Activated CD4-positive, CD25-positive, alpha-beta regulatory T cell treated with anti-CD3 and anti-CD28 coated beads, Interleukin-2, amount 50 U/mL, for 72 hours (primary cell): ENCODE data around the gene E2F1.
"Not testable (repeated sequence)": the region's sequence is repeated elsewhere in the genome, so short reads cannot be mapped to it uniquely, and the experiment has no call there.

ENCODE experiments used
- DNase-seq: peaks from one replicate; pipeline ENCODE4 v3.0.0; 2021

The E2F1 gene

DNA sequence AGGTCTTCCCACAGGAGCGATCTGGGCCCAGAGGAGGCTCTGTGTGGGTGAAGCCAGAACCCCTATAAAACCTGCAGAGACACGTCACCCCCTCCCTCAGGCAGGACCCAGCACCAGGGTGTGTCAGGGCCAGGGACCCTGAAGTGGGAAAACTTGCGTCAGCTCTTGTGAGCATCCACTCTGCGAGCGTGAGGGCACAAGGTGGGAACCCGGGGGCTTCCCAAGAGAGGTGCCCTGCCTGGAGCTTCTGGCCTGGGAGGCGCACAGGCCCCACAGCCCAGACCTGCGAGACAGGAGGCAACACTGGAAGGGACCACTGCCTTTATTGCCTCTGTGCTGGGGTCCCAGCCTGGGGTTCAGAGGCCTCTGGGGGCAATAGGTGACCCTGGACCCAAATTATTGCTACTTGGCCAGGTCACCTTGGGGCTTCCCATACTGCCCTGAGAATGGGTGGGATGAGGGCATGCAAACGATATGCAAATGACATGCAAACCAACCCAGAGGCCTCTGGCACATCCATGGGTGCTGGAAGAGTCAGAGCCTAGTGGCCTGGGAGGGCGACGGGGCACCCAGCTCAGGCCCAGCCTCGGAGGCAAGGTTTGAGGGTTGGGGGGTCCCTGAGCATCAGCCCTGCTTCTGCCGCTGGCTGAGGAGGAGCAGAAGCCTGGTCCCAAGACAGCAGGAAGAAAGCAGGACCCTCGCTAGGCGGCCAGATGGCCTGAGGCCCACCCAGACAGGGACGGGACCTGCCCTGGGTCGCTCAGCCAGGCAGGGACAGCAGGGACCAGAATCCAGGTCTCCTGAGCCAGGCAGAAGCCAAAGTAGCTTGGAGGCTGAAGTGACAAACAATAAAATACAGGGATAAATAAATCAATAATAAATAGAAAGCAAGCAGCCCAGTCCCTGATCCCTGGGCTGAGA lies 29.1 kb downstream of the E2F1 start:
- DNase-seq, result no peak

GRCh38 chr20:33656010-33656782 lies 30.0 kb downstream of the E2F1 start:
- DNase-seq, result no peak

DNA sequence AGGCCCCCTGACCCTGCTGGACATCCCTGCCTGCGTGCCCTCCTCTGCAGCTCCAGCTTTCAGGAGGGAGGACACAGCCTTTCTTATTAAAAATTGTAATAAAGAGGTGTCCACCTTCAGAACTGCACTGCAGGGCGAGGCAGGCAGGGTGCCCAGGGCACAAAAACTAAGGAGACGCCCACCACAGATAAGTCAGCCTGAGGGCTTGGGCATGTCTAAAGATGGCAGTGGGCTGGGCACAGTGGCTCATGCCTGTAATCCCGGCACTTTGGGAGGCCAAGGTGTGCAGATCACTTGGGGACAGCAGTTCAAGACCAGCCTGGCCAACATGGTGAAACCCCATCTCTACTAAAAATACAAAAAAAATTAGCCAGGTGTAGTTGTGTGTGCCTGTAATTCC lies 31.0 kb downstream of the E2F1 start:
- no peak for DNase-seq

GRCh38 chr20:33654680-33655161 lies 31.5 kb downstream of the E2F1 start:
- no peak for DNase-seq

- no peak for DNase-seq
Observed at GRCh38 chr20:33653900-33654596, 32.1 kb downstream of the E2F1 start.

DNA sequence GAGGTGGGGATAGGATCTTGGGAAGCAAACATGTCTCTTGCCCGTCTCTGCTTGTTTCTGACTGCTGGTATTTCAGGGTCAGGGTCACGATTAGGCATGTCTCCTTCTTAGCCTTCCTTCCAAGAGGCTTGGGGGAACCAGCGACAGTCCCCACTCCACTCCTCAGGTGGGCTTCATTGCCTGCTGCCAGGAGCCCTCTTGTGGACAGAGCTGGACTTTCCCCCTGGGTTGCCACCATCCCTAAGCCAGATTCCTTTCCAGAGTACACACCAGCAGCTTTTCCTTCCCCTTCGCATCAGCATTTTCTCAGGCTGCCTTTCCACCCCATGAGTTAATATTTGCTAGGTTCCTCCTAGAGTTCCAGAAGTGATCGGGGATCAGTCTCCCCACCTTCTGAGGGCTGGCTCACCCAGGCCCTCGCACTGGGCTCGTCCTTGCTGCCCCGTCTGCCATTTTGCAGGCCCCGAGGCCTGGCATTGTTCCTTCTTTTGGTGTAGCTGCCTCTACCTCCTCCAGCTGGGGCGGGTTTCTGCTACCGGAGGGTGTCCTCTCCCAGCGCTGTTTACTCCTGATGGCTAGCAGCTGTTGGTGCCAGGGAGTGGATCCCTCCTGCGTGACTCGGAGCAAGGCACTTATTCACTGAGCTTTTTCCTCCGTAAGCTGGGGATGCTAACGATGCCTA lies 32.8 kb downstream of the E2F1 start:
- DNase-seq, result no peak

GRCh38 chr20:33651562-33652048 lies 34.6 kb downstream of the E2F1 start:
- DNase-seq, result no peak

GRCh38 chr20:33650753-33651561 lies 35.2 kb downstream of the E2F1 start:
- no peak for DNase-seq

GRCh38 chr20:33650111-33650752 lies 36.0 kb downstream of the E2F1 start:
- no peak for DNase-seq

DNA sequence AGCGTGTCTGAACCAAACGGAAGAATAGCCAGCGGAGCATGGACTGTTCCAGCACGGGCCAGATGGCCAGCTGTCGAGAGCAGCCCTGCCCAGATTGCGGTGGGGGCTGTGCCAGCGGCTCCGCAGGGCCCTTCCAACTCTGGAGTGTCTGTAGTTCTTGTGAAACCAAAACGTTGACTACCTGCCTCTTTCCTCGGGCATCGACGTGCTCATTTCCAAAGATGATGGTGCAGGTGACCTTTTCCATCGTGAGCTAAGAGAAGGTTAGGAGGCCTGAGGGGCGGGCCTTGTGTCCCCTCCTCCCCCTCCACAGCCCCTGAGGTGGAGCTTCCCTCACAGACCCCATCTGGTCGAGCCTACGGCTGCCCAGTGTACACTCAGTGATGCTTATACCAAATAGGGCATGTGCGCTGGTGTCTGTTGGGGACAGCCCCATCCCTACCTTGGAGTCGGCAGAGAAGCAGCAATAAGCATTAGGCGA lies 36.9 kb downstream of the E2F1 start:
- DNase-seq, result no peak

DNA sequence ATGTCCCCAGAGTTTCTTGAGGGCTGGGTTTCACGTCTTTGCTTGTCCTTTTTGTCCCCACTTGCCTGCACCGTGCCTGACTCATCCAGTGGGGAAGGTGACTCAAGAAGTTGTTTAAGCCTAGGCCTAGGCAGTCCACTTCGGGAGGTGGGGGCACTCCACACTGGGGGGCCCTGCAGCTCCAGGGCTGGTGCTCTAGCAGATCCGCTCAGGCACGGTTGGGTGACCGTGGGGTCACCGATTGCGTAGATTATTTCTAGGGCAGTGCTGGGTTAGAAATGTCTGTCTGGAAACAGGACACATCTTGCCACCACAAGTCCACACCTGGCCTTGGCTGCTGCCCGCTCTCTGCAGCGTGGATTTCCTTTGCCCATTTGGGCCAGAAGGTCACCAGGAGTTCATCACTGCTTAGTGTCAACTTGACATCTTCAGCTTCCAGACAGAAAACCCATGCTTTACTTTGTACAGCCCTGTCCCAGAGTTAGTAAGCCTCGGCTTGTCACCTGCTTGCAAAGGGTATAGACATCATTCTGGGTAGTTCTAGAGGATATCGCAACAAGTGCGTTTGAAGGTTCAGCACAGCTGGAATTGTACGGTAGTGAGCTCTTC lies 37.7 kb downstream of the E2F1 start:
- no peak for DNase-seq

DNA sequence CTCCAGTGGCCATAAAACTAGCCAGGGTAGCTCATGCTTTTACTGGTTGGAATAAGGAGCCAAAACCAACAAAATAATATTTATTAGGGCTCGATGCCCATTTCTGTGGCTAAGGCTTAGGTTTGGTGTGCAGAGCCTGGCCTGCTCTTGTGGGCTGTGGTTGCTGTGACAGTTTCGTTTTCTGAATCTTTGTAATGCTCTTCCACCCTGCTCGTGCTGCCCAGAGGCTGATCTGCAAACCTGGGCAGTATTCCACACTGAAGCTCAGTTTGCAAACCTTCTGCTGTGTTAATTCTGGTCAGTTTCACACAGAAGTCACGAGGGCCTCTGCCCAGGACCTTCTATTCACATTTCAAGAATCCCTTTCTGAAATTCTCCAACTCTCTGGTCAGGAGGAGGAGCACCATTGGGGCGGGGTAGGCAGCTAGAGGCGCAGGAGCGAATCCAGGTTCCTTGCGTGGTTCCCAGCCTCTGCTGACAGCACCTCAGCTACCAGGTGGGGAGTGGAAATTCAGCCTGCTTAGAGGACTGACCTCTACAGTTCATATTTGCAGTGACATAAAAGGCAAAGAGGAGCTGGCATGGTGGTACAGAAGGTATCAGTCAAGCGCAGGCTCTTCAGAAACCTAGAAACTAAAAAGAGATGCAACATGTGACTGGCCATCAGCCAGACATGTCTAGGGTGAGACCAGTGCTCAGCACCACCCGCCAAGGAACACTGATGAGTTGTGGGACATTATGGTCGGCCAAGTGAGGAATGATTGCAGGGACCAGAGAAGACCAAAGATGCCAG lies 38.4 kb downstream of the E2F1 start:
- no peak for DNase-seq

DNA sequence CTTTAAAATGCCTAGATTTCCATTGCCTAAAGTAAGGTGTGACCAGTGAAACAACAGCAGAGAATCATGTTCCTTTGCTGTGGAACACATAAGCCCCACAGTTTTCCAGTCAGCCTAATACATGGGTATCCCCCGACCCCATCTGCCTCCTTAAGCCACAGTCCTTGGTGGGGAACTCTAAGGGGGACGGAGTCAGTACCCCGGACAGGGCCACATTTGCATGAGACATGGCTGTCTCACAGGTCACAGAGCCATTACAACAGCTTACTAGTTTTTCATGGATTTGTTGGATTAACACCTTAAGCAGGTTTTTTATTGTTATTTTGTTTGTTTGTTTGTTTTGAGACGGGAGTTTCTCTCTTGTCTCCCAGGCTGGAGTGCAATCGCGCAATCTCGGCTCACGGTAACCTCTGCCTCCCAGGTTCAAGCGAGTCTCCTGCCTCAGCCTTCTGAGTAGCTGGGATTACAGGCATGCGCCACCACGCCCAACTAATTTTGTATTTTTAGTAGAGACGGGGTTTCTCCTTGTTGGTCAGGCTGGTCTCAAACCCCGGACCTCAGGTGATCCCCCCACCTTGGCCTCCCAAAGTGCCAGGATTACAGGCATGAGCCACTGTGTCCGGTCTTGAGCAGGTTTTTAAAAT lies 39.1 kb downstream of the E2F1 start:
- not testable (repeated sequence) for DNase-seq

GRCh38 chr20:33646191-33646590 lies 40.0 kb downstream of the E2F1 start:
- DNase-seq, result no peak

GRCh38 chr20:33645396-33645795 lies 40.8 kb downstream of the E2F1 start:
- no peak for DNase-seq

DNA sequence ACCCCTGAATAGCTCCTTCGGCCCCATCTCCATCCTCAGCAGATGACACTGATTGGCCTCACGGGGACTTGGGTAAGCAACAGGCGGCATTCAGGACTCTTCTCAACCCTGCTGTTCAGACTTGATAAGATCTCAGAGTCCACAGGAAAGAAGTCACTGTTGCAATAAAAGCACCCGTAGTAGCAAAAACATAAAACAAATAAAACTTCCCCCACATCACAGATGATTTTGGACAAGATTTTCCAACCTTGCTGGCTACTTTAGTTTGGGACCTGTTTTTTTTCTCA lies 41.2 kb downstream of the E2F1 start:
- no peak for DNase-seq

DNA sequence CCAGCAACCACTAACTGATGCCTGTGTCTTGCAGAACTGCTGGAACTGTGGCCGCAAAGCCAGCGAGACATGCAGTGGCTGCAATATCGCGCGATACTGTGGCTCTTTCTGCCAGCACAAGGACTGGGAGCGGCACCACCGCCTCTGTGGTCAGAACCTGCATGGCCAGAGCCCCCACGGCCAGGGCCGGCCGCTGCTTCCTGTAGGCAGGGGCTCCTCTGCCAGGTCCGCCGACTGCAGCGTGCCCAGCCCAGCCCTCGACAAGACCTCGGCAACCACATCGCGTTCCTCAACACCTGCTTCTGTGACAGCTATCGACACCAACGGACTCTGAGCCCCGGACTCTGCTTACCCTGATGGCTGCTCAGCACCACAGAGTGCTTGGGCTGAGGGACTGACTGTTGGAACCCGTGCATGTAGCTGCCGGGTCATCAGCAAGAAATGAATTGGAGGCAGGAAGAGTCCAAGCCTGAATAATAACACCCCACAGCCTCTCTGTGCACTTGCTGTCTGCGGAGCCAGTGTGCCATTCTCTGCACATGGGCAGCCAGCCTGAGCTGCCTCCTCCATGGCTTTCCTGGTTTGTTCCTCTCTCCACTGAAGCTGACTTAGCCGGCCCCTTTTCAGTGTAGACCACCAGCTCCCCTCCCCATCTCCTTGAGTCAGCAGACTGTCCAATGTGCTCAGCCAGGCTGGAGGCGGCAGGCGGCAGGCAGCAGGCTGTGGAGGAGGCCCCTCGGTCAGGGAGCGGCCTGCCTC lies 41.7 kb downstream of the E2F1 start:
- no peak for DNase-seq

DNA sequence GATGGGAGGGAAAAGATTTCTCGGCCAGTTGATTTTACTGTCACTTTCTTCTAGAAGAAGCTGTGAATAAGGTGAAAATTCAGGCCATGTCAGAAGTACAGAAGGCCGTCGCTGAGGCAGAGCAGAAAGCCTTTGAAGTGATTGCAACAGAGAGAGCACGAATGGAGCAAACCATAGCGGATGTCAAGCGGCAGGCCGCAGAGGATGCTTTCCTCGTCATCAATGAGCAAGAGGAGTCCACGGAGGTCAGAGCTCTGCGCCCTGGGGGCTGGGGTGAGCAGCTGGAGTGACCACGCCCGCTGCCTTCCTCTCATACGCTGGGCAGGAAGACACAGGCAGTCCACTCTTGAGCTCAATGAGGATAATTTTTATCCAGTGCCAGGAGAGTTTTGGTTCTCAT lies 45.9 kb downstream of the E2F1 start:
- DNase-seq, result no peak

DNA sequence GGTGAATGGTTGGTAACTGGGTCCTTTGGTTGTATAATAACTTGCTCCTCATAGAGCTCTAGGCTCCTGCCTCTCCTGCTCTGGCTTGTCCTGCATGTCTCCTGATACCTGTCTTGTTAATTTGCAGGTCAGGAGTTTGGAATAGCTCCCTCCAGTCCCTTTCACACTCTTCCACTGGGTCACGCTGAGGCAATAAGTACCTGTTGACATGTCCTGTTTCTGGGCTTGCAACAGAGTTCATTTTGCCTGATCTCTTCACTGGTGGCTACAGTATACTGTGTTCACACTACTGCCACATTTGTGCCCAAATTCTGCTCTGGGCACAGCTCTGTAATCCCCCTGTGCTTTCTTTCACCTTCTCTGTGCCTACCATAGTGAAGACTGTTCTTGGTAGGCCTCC lies 49.4 kb downstream of the E2F1 start:
- DNase-seq, result no peak
